AG04450 (cell line): ENCODE results near the gene CLMN. TPM values are rescaled to one million over a fixed set of nuclear protein-coding genes. Genes with fewer than 3 reads are reported as not detected.

Source experiments
- CTCF ChIA-PET: fragments of 300-600, 350-600 bp; formaldehyde crosslinking; extraction: SDS; loops from one replicate; lab custom pipeline; 2022; ENCODE audit warnings: antibody characterized with exemption, inconsistent platforms; lab: Charles Lee
- POLR2A ChIA-PET: fragments of 350-600 bp; formaldehyde crosslinking; extraction: SDS; loops from one replicate; lab custom pipeline; 2021; ENCODE audit warnings: antibody characterized with exemption, inconsistent platforms; lab: Yijun Ruan, JAX
- DNase-seq: peaks from one replicate; pipeline ENCODE4 v3.0.0-alpha.2; 2011; ENCODE audit warnings: low read depth, low spot score
- H3K27ac ChIP-seq: one replicate; pipeline ENCODE4 v1.5.1; 2012; ENCODE audit warnings: low read depth, low read length, control low read depth
- H3K27me3 ChIP-seq: one replicate; pipeline ENCODE4 v1.6.0; 2012; ENCODE audit warnings: low read length; ENCODE audit not compliant: control insufficient read depth, insufficient read depth
- H3K4me3 ChIP-seq: 2 replicates; pipeline ENCODE4 v1.5.1; 2011; ENCODE audit warnings: mild to moderate bottlenecking, low read depth, low read length, control low read depth
- H3K9me3 ChIP-seq: 2 replicates; pipeline ENCODE4 v1.5.1; 2012; ENCODE audit warnings: low read length; ENCODE audit not compliant: control insufficient read depth, insufficient read depth
- polyA plus RNA-seq: library from polyadenylated mRNA; depleted of rRNA; stranded (reverse); fragments of >200 nt; gene quantifications from 2 replicates; pipeline ENCODE4 v1.2.3, GENCODE V29; 2011
- TF ChIP-seq, protein P1 (sequence below): IDR thresholded peaks from 2 replicates; pipeline ENCODE4 v1.5.1; 2011; ENCODE audit warnings: low read depth, low read length, control low read depth, inconsistent platforms

The CLMN gene
- polyA plus RNA-seq, 1 experiment, result 0.09 TPM

DNA sequence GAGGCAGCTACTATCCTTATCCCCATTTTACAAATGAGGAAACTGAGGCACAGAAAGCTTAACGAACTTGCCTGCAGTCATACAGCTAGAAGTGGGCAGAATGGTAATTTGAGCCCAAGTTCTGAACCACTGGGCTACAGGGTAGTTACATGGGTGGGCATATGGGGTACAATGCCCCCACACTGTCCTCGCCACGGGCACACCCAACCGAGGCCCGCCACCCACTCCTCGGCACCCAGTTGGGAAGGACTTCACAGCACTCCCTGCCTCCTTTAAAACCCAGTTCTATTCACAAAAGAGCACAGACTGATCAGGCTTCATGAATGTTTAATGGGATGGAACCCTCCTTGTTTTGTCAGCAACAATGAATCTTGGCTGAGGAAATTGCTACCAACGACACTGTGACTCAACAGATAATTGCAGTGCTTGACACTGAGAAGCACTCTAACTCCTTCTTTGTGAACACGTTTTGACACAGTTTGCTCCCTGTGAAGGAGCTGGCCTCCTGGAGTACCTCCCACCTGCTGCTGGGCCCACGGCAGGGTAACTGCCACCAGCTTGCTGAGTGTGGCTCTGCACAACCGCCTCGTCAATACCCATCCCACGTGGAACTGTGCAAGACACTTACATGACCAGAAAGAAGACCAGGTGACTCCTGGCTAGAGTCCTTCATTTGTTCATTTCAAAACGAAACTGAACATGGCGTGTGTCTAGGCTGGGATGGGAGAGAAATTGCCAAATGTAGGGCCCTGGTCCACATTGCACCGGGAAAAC lies 63.5 kb downstream of the CLMN start:
- no peak for DNase-seq
- no peaks in the 10 kb centered on the region for H3K27me3 ChIP-seq
- H3K9me3 ChIP-seq, result no peaks in the 10 kb centered on the region; the same call in 1 of the 2 replicates
- H3K4me3 ChIP-seq, result no peak overlapping the region
- ChIA-PET POLR2A (no interaction called here), CTCF (no interaction called here)
- no peak overlapping the region for H3K27ac ChIP-seq
- TF ChIP-seq, protein P1, sequence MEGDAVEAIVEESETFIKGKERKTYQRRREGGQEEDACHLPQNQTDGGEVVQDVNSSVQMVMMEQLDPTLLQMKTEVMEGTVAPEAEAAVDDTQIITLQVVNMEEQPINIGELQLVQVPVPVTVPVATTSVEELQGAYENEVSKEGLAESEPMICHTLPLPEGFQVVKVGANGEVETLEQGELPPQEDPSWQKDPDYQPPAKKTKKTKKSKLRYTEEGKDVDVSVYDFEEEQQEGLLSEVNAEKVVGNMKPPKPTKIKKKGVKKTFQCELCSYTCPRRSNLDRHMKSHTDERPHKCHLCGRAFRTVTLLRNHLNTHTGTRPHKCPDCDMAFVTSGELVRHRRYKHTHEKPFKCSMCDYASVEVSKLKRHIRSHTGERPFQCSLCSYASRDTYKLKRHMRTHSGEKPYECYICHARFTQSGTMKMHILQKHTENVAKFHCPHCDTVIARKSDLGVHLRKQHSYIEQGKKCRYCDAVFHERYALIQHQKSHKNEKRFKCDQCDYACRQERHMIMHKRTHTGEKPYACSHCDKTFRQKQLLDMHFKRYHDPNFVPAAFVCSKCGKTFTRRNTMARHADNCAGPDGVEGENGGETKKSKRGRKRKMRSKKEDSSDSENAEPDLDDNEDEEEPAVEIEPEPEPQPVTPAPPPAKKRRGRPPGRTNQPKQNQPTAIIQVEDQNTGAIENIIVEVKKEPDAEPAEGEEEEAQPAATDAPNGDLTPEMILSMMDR, result no peak

GRCh38 chr14:95255487-95255886 lies 64.2 kb downstream of the CLMN start:
- TF ChIP-seq, protein P1, result no peak
- H3K27ac ChIP-seq, result no peak overlapping the region
- no peaks in the 10 kb centered on the region for H3K27me3 ChIP-seq
- CTCF ChIA-PET, result no interaction called here
- POLR2A ChIA-PET, result no interaction called here
- DNase-seq, result no peak
- no peaks in the 10 kb centered on the region; the same call in 1 of the 2 replicates for H3K9me3 ChIP-seq
- no peak overlapping the region for H3K4me3 ChIP-seq

DNA sequence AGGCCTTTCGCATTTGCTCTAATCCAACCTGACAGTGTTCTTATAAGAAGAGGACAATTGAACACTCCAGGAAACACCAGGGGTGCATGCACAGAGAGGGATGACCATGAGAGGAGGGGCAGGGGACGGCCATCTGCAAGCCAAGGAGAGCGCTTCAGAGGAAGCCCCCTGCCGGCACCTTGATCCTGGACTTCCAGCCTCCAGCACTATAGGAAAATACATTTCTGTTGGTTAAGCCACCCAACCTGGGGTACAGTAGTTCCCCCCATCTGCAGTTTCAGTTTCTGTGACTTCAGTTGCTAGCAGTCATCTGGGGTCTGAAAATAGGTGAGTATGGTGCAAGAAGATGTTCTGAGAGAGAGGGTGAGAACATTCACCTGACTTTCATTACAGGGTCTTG lies 64.7 kb downstream of the CLMN start:
- TF ChIP-seq, protein P1, result no peak
- POLR2A ChIA-PET, result no interaction called here
- Histone ChIP-seq H3K27me3 (no peaks in the 10 kb centered on the region), H3K4me3 (no peak overlapping the region), H3K27ac (no peak overlapping the region), H3K9me3 (no peaks in the 10 kb centered on the region; the same call in 1 of the 2 replicates)
- CTCF ChIA-PET, result no interaction called here
- DNase-seq, result no peak

DNA sequence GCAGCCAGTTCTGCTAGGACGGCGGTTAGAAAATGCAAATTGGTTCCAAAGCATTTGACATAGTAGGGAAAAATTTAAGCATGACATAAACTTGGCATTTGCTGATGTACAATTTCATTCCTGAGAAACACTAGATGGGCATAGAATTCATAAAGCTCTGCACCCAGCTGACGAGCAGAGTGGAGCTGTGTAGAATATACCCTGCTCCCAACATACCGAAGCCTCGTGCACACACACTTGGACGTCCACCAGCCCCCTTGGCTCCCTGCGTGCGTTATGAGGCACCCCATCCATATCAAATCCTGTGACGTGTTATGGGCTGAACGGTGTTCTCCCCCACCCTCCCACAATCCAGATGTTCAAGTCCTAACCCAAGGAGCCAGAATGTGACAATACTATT lies 65.4 kb downstream of the CLMN start:
- Histone ChIP-seq H3K4me3 (no peak overlapping the region), H3K9me3 (no peaks in the 10 kb centered on the region; the same call in 1 of the 2 replicates), H3K27me3 (no peaks in the 10 kb centered on the region), H3K27ac (no peak overlapping the region)
- no peak for DNase-seq
- TF ChIP-seq, protein P1, result no peak
- POLR2A ChIA-PET, result no interaction called here
- CTCF ChIA-PET, result no interaction called here

- Histone ChIP-seq H3K27me3 (no peaks in the 10 kb centered on the region), H3K27ac (no peak overlapping the region), H3K4me3 (no peak overlapping the region), H3K9me3 (no peaks in the 10 kb centered on the region; the same call in 1 of the 2 replicates)
- POLR2A ChIA-PET, result no interaction called here
- CTCF ChIA-PET, result no interaction called here
- no peak for DNase-seq
- TF ChIP-seq, protein P1, result no peak
Measured at GRCh38 chr14:95253039-95253630, 66.6 kb downstream of the CLMN start.
